ENCODE measurements around the gene SMURF1.
A peak's percentile ranks its signal among the peaks of the same experiment; 100 is the strongest.

SMURF1 gene

DNA sequence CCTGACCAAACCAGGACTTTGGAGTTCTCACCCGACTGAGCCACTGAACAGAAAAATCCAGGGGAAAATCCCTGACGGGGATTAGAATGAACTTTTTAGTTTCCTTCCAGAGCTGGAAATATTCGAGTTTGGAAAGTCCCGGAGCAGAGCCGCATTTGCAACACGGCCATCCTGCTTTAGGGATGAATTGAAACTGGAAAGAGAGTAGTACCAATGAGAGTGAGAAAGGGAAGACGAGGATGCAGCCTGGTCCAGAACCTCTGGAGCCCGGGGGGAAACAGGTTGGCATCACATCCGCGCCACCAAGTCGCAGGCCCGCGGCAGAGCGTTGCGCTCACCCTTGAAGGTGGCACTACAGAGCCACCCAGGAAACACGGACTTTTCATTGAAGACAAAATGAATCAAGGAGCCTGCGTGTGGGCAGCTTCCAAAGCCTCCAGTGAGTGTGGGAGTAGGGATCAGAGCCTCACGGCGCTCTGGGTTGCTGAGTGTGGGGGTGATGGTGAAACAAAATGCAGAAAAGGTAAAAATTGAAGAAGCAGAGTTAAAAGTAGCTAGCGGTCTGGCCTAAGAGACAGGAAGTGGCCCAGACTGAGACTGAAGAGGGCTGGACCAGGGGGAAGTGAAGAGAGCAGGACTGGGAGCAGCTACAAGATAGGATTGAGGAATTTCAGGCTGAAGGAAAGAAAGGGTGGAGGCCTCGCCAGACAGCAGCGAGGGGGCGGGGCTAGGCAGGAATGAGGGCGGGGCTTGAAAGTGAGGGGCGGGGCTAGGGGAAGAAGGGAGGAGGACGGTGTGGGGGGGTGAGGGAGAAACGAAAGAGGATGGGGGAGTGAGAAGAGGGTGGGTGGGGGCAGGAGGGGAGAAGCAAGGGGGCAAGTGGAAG is 1.8 kb downstream of the SMURF1 start:
- peak overlapping the region; percentile 19 for H3K4me3 ChIP-seq (ENCODE audit: low read depth, low read length)
- DNase-seq (ENCODE audit: low read depth) = peak; percentile 24
- TF ChIP-seq, protein P1, sequence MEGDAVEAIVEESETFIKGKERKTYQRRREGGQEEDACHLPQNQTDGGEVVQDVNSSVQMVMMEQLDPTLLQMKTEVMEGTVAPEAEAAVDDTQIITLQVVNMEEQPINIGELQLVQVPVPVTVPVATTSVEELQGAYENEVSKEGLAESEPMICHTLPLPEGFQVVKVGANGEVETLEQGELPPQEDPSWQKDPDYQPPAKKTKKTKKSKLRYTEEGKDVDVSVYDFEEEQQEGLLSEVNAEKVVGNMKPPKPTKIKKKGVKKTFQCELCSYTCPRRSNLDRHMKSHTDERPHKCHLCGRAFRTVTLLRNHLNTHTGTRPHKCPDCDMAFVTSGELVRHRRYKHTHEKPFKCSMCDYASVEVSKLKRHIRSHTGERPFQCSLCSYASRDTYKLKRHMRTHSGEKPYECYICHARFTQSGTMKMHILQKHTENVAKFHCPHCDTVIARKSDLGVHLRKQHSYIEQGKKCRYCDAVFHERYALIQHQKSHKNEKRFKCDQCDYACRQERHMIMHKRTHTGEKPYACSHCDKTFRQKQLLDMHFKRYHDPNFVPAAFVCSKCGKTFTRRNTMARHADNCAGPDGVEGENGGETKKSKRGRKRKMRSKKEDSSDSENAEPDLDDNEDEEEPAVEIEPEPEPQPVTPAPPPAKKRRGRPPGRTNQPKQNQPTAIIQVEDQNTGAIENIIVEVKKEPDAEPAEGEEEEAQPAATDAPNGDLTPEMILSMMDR (IDR thresholded peaks at IDR 0.05; ENCODE audit: insufficient read depth, low read depth, low read length, missing control alignments) = no peak

DNA sequence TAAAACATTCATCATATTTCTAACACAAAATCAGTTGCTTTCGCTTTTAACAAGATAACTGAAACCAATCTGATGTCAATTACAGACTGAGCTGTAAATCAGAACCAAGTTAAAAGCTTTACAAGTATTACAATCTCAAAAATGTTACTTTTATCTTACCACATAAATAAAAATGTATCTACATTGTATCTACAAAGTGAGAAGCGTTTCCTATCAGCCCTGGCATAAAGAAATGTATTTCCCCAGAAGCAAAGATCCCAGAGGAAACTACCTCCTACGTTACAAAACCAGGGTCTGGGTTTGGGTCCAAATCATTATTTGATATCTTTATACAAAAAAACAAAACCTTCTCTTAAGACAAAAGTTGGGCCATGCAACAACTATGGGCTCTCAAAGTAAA is 2.6 kb downstream of the SMURF1 start:
- no peak for DNase-seq (ENCODE audit: low read depth)
- TF ChIP-seq, protein P1 (IDR thresholded peaks at IDR 0.05; ENCODE audit: insufficient read depth, low read depth, low read length, missing control alignments) = no peak
- no peak overlapping the region for H3K4me3 ChIP-seq (ENCODE audit: low read depth, low read length)

DNA sequence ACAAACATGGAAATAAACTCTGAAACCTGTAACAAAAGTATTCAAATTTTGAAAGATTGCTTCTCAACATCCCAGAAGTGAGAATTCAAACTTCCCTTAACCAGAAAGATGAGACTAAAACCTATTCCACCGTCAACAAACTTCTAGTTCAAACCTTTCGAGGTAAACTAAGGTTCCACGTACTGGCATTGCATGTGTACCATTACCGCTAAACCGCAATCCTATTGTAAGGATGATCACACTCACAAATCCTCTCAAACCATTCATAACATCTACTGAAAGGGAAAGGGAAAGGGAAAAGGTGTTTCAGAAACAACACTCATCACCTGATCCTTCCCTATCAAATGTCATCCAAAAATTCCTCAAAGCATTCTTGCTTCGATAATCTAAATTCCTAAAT is 3.1 kb downstream of the SMURF1 start:
- no peak overlapping the region for H3K4me3 ChIP-seq (ENCODE audit: low read depth, low read length)
- no peak for DNase-seq (ENCODE audit: low read depth)
- TF ChIP-seq, protein P1 (IDR thresholded peaks at IDR 0.05; ENCODE audit: insufficient read depth, low read depth, low read length, missing control alignments) = no peak

DNA sequence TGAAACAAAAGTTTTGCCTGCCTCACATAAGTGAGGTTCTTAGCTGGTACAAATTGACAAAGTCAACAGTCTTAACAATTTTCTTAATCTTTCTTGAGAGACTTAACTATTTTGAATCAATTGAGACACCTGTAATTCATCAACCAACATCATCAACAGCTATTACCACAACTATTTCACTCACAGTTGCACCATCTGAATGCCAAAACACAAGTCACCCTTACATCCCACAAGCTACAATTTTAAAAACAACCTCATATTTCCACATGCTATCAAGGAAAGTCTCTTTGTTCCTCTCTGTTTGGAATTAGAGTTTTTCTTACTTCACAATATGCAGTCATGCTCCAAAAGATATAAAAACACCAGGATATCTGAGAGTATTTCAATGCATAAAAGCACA is 4.9 kb downstream of the SMURF1 start:
- DNase-seq (ENCODE audit: low read depth) = no peak
- TF ChIP-seq, protein P1 (IDR thresholded peaks at IDR 0.05; ENCODE audit: insufficient read depth, low read depth, low read length, missing control alignments) = no peak
- H3K4me3 ChIP-seq (ENCODE audit: low read depth, low read length) = no peak overlapping the region

DNA sequence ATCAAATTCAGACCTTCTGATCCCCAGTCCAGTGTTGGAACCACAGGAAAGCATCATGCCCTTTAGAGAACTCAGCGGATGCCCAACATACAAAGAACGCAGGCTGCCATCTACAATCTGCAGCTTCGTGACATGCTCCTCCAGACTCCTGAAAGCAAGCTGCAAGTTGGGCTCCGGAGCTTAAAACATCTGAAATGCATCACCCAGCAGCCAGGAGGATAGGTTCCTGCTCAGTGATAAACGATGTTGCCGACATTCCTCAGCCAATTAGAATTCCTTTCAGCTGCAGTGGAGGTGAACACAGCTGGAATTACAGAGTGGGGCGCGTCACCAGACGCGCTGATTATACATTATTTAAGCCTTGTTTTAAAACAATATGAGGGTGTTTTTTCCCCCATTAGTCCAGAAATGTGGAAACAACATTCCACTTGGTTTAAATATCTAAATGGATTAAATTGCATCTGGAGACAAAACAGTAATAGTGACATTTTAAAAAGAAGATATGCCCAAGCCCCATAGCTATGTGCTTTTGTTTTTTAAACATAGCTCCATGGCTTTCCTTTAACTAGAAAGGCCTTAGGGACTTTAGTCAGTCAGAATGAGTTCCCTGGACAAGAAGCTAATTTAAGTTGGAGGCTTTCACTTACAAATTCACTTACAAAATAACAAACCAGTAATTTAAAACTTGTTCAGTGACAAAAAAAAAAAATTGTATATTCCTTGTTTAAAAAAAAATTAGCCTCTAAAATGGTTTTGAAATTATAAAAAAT is 6.3 kb downstream of the SMURF1 start:
- TF ChIP-seq, protein P1 (IDR thresholded peaks at IDR 0.05; ENCODE audit: insufficient read depth, low read depth, low read length, missing control alignments) = no peak
- H3K4me3 ChIP-seq (ENCODE audit: low read depth, low read length) = no peak overlapping the region
- DNase-seq (ENCODE audit: low read depth) = no peak

DNA sequence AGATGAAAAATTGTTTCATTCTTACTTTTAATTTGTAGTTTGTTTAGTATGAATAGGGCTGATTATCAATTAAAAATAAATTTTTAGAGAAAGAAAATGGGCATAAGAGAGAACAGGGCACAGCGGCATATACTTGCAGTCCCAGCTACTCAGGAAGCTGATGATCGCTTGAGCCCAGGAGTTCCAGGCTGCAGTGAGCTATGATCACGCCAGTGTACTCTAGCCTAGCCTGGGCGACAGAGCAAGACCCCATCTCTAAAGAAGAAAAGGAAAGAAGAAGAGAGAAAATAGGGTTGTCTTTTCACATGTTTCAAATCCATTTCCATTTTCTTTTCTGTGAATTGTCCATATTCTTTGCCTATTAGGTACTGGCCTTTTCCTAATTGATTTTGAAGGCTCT is 8.0 kb downstream of the SMURF1 start:
- TF ChIP-seq, protein P1 (IDR thresholded peaks at IDR 0.05; ENCODE audit: insufficient read depth, low read depth, low read length, missing control alignments) = no peak
- H3K4me3 ChIP-seq (ENCODE audit: low read depth, low read length) = no peak overlapping the region
- DNase-seq (ENCODE audit: low read depth) = no peak

Measured in GM12865 (cell line).